Immature natural killer cell (primary cell): ENCODE data around the gene TBC1D19. TPM values are rescaled to one million over a fixed set of nuclear protein-coding genes. Genes with fewer than 3 reads are reported as not detected.

ENCODE experiments used
- DNase-seq, 3 donors: peaks; one replicate each; pipeline ENCODE4 v3.0.0; 2022; ENCODE audit warnings: mixed read lengths in 1 of 3
- H3K27ac Mint-ChIP-seq, 6 donors: one replicate each; pipeline ENCODE4 v1.8.0; 2020; ENCODE audit warnings: mixed read lengths in 6 of 6, mild to moderate bottlenecking in 5 of 6, inconsistent platforms in 4 of 6, moderate library complexity in 3 of 6
- H3K27me3 Mint-ChIP-seq, 3 donors: one replicate each; pipeline ENCODE4 v1.8.0; 2020 to 2021; ENCODE audit warnings: low read depth in 3 of 3, mild to moderate bottlenecking in 3 of 3, mixed read lengths in 3 of 3, moderate library complexity in 3 of 3, inconsistent platforms in 1 of 3
- H3K36me3 Mint-ChIP-seq, 3 donors: one replicate each; pipeline ENCODE4 v1.8.0; 2020; ENCODE audit warnings: mixed read lengths in 3 of 3, inconsistent platforms in 2 of 3, mild to moderate bottlenecking in 2 of 3
- H3K4me1 Mint-ChIP-seq, 2 donors: one replicate each; pipeline ENCODE4 v1.8.0; 2020; ENCODE audit warnings: inconsistent platforms in 2 of 2, mild to moderate bottlenecking in 2 of 2, mixed read lengths in 2 of 2, moderate library complexity in 1 of 2
- H3K4me3 Mint-ChIP-seq, 5 donors: one replicate each; pipeline ENCODE4 v1.8.0; 2020; ENCODE audit warnings: mild to moderate bottlenecking in 5 of 5, mixed read lengths in 5 of 5, inconsistent platforms in 3 of 5, moderate library complexity in 3 of 5
- H3K9me3 Mint-ChIP-seq, 6 donors: one replicate each; pipeline ENCODE4 v1.8.0; 2020; ENCODE audit warnings: mild to moderate bottlenecking in 6 of 6, mixed read lengths in 6 of 6, inconsistent platforms in 4 of 6, moderate library complexity in 3 of 6
- polyA plus RNA-seq, 3 donors: library from polyadenylated mRNA; unstranded; fragments of 300-500 nt; fragmentation: Illumina TruSeq; gene quantifications; one replicate each; pipeline ENCODE4 v1.2.3, GENCODE V29; 2021

Gene TBC1D19
- polyA plus RNA-seq, 3 donors from 2014 or later, result 2.8 to 7.4 (median 7.2) TPM

- no peaks in the 10 kb centered on the region for H3K27me3 Mint-ChIP-seq
- no peak for DNase-seq
- no peaks in the 10 kb centered on the region for H3K4me1 Mint-ChIP-seq
- no peak overlapping the region for H3K4me3 Mint-ChIP-seq
- no peak overlapping the region for H3K27ac Mint-ChIP-seq
- H3K9me3 Mint-ChIP-seq, result no peaks in the 10 kb centered on the region
- peaks cover 0 to 18% (median 6%) of the 10 kb centered on the region in 3 donors for H3K36me3 Mint-ChIP-seq
Observed at GRCh38 chr4:26732356-26732755, 148.5 kb downstream of the TBC1D19 start.

GRCh38 chr4:26736621-26737020, 152.7 kb downstream of the TBC1D19 start:
- Mint-ChIP-seq H3K27ac (no peak overlapping the region), H3K36me3 (peaks cover 0 to 7% (median 0%) of the 10 kb centered on the region in 3 donors), H3K9me3 (no peaks in the 10 kb centered on the region), H3K4me3 (no peak overlapping the region), H3K27me3 (no peaks in the 10 kb centered on the region), H3K4me1 (no peaks in the 10 kb centered on the region)
- DNase-seq, result no peak

GRCh38 chr4:26737385-26737784, 153.5 kb downstream of the TBC1D19 start:
- Mint-ChIP-seq H3K4me1 (no peaks in the 10 kb centered on the region), H3K27me3 (no peaks in the 10 kb centered on the region), H3K4me3 (no peak overlapping the region), H3K36me3 (peaks cover 0 to 9% (median 0%) of the 10 kb centered on the region in 3 donors), H3K27ac (no peak overlapping the region), H3K9me3 (no peaks in the 10 kb centered on the region)
- no peak for DNase-seq

GRCh38 chr4:26741491-26741871, 157.6 kb downstream of the TBC1D19 start:
- H3K4me1 Mint-ChIP-seq, result peaks cover 2 to 5% of the 10 kb centered on the region in 2 donors
- peaks cover 12 to 26% (median 12%) of the 10 kb centered on the region in 3 donors for H3K36me3 Mint-ChIP-seq
- H3K27me3 Mint-ChIP-seq, result peaks cover 0 to 3% (median 0%) of the 10 kb centered on the region in 3 donors
- no peak for DNase-seq
- H3K9me3 Mint-ChIP-seq, result peaks cover 0 to 4% (median 0%) of the 10 kb centered on the region in 6 donors
- H3K4me3 Mint-ChIP-seq, result no peak overlapping the region
- H3K27ac Mint-ChIP-seq, result no peak overlapping the region

GRCh38 chr4:26746802-26747213, 162.9 kb downstream of the TBC1D19 start:
- no peak overlapping the region for H3K27ac Mint-ChIP-seq
- peak overlapping the region in 4 of 5 donors; percentile 45 to 53 (median 48) for H3K4me3 Mint-ChIP-seq
- H3K4me1 Mint-ChIP-seq, result peaks cover 9 to 15% of the 10 kb centered on the region in 2 donors

GRCh38 chr4:26748811-26749210, 164.9 kb downstream of the TBC1D19 start:
- Mint-ChIP-seq H3K27me3 (peaks cover 0 to 3% (median 0%) of the 10 kb centered on the region in 3 donors), H3K36me3 (peaks cover 26 to 49% (median 40%) of the 10 kb centered on the region in 3 donors), H3K4me3 (no peak overlapping the region), H3K9me3 (peaks cover 0 to 5% (median 0%) of the 10 kb centered on the region in 6 donors), H3K4me1 (peaks cover 9 to 15% of the 10 kb centered on the region in 2 donors), H3K27ac (no peak overlapping the region)
- no peak for DNase-seq

More at GRCh38 chr4:26746802-26747213, 162.9 kb downstream of the TBC1D19 start:
- Mint-ChIP-seq H3K36me3 (peaks cover 29 to 50% (median 37%) of the 10 kb centered on the region in 3 donors), H3K9me3 (peaks cover 0 to 5% (median 0%) of the 10 kb centered on the region in 6 donors), H3K27me3 (peaks cover 0 to 3% (median 0%) of the 10 kb centered on the region in 3 donors)
- DNase-seq, result peak in 2 of 3 donors; percentile 15 to 23

GRCh38 chr4:26749867-26750266, 166.0 kb downstream of the TBC1D19 start:
- Mint-ChIP-seq H3K36me3 (peaks cover 26 to 43% (median 42%) of the 10 kb centered on the region in 3 donors), H3K27me3 (peaks cover 0 to 3% (median 0%) of the 10 kb centered on the region in 3 donors), H3K9me3 (peaks cover 0 to 5% (median 0%) of the 10 kb centered on the region in 6 donors), H3K4me1 (peaks cover 9 to 15% of the 10 kb centered on the region in 2 donors), H3K4me3 (no peak overlapping the region), H3K27ac (no peak overlapping the region)
- DNase-seq, result no peak

GRCh38 chr4:26751004-26751403, 167.1 kb downstream of the TBC1D19 start:
- H3K27ac Mint-ChIP-seq, result no peak overlapping the region
- no peak overlapping the region for H3K4me3 Mint-ChIP-seq
- H3K27me3 Mint-ChIP-seq, result peaks cover 0 to 3% (median 0%) of the 10 kb centered on the region in 3 donors
- peaks cover 22 to 49% (median 40%) of the 10 kb centered on the region in 3 donors for H3K36me3 Mint-ChIP-seq
- H3K4me1 Mint-ChIP-seq, result peaks cover 9 to 15% of the 10 kb centered on the region in 2 donors
- no peak for DNase-seq
- H3K9me3 Mint-ChIP-seq, result peaks cover 0 to 5% (median 0%) of the 10 kb centered on the region in 6 donors

- H3K4me3 Mint-ChIP-seq, result no peak overlapping the region
- H3K27ac Mint-ChIP-seq, result no peak overlapping the region
- peaks cover 17 to 45% (median 35%) of the 10 kb centered on the region in 3 donors for H3K36me3 Mint-ChIP-seq
- H3K27me3 Mint-ChIP-seq, result no peaks in the 10 kb centered on the region
- H3K9me3 Mint-ChIP-seq, result no peaks in the 10 kb centered on the region
- no peak for DNase-seq
- peaks cover 3 to 7% of the 10 kb centered on the region in 2 donors for H3K4me1 Mint-ChIP-seq
Observed at GRCh38 chr4:26751838-26752237, 168.0 kb downstream of the TBC1D19 start.

- Mint-ChIP-seq H3K27ac (no peak overlapping the region), H3K36me3 (peaks cover 27 to 48% (median 44%) of the 10 kb centered on the region in 3 donors), H3K9me3 (no peaks in the 10 kb centered on the region), H3K4me3 (no peak overlapping the region), H3K27me3 (no peaks in the 10 kb centered on the region), H3K4me1 (no peaks in the 10 kb centered on the region)
- no peak for DNase-seq
Observed at GRCh38 chr4:26753187-26753586, 169.3 kb downstream of the TBC1D19 start.

GRCh38 chr4:26753617-26754016, 169.7 kb downstream of the TBC1D19 start:
- H3K4me3 Mint-ChIP-seq, result no peak overlapping the region
- no peaks in the 10 kb centered on the region for H3K9me3 Mint-ChIP-seq
- H3K27me3 Mint-ChIP-seq, result no peaks in the 10 kb centered on the region
- H3K27ac Mint-ChIP-seq, result no peak overlapping the region
- DNase-seq, result no peak
- H3K4me1 Mint-ChIP-seq, result no peaks in the 10 kb centered on the region
- H3K36me3 Mint-ChIP-seq, result peaks cover 26 to 44% (median 42%) of the 10 kb centered on the region in 3 donors

- Mint-ChIP-seq H3K36me3 (peaks cover 24 to 35% (median 29%) of the 10 kb centered on the region in 3 donors), H3K27ac (no peak overlapping the region)
Observed at GRCh38 chr4:26757751-26758150, 173.9 kb downstream of the TBC1D19 start.

GRCh38 chr4:26758899-26759298, 175.0 kb downstream of the TBC1D19 start:
- Mint-ChIP-seq H3K4me1 (no peaks in the 10 kb centered on the region), H3K36me3 (peaks cover 24 to 30% (median 28%) of the 10 kb centered on the region in 3 donors), H3K4me3 (no peak overlapping the region), H3K9me3 (no peaks in the 10 kb centered on the region), H3K27me3 (no peaks in the 10 kb centered on the region), H3K27ac (no peak overlapping the region)
- no peak for DNase-seq

More at GRCh38 chr4:26757751-26758150, 173.9 kb downstream of the TBC1D19 start:
- no peaks in the 10 kb centered on the region for H3K4me1 Mint-ChIP-seq
- H3K4me3 Mint-ChIP-seq, result no peak overlapping the region
- no peaks in the 10 kb centered on the region for H3K9me3 Mint-ChIP-seq
- DNase-seq, result no peak
- H3K27me3 Mint-ChIP-seq, result no peaks in the 10 kb centered on the region

- H3K36me3 Mint-ChIP-seq, result peaks cover 24 to 34% (median 32%) of the 10 kb centered on the region in 3 donors
- H3K4me1 Mint-ChIP-seq, result no peaks in the 10 kb centered on the region
- H3K9me3 Mint-ChIP-seq, result no peaks in the 10 kb centered on the region
- no peak overlapping the region for H3K27ac Mint-ChIP-seq
- H3K4me3 Mint-ChIP-seq, result no peak overlapping the region
- no peak for DNase-seq
- H3K27me3 Mint-ChIP-seq, result no peaks in the 10 kb centered on the region
Observed at GRCh38 chr4:26762650-26763049, 178.8 kb downstream of the TBC1D19 start.

GRCh38 chr4:26763063-26763462, 179.2 kb downstream of the TBC1D19 start:
- H3K4me1 Mint-ChIP-seq, result no peaks in the 10 kb centered on the region
- H3K27me3 Mint-ChIP-seq, result no peaks in the 10 kb centered on the region
- DNase-seq, result no peak
- H3K27ac Mint-ChIP-seq, result no peak overlapping the region
- H3K9me3 Mint-ChIP-seq, result no peaks in the 10 kb centered on the region
- H3K4me3 Mint-ChIP-seq, result no peak overlapping the region
- H3K36me3 Mint-ChIP-seq, result peaks cover 20 to 34% (median 30%) of the 10 kb centered on the region in 3 donors
